ENCODE data around the gene NPBWR2. TPM values are rescaled to one million over a fixed set of nuclear protein-coding genes. Genes with fewer than 3 reads are reported as not detected.
A peak's percentile ranks its signal among the peaks of the same experiment; 100 is the strongest.

Gene NPBWR2
- total and polyA plus RNA-seq, 4 donors = not detected

- Histone ChIP-seq H3K36me3 (ENCODE audit: control insufficient read depth in 4 of 4, insufficient read depth in 3 of 4, low read depth in 1 of 4, low read length in 3 of 4) (no peaks in the 10 kb centered on the region), H3K27ac (ENCODE audit: low read depth in 1 of 2, low read length in 2 of 2) (no peak overlapping the region), H3K4me1 (ENCODE audit: control insufficient read depth in 4 of 4, insufficient read depth in 4 of 4, low read length in 3 of 4) (peaks cover 0 to 6% (median 3%) of the 10 kb centered on the region in 4 donors), H3K9ac (ENCODE audit: low read depth in 1 of 2, low read length in 2 of 2) (no peak overlapping the region), H3K27me3 (ENCODE audit: control insufficient read depth in 4 of 4, insufficient read depth in 4 of 4, low read length in 3 of 4) (peaks cover 0 to 3% (median under 1%) of the 10 kb centered on the region in 4 donors), H3K4me3 (ENCODE audit: low read depth in 1 of 3, low read length in 3 of 3) (peak overlapping the region in 1 of 3 donors; percentile 40), H3K9me3 (ENCODE audit: control insufficient read depth in 4 of 4, low read length in 3 of 4) (no peaks in the 10 kb centered on the region)
- DNase-seq (ENCODE audit: low spot score) = peak; percentile 76
- 8% methylated on average over 64 of the region's 64 CpGs for WGBS
- TF ChIP-seq NR2F2 (IDR thresholded peaks at IDR 0.05) (no peak), RAD21 (IDR thresholded peaks at IDR 0.05) (no peak), CTCF (IDR thresholded peaks at IDR 0.05; ENCODE audit: low read depth, low read length, missing input control) (peak; percentile 44), ZBTB33 (IDR thresholded peaks at IDR 0.05) (no peak)
These were observed 5.4 kb downstream of the NPBWR2 start for GRCh38 chr20:64101731-64102621.

GRCh38 chr20:64100946-64101688 lies 6.2 kb downstream of the NPBWR2 start:
- 79% methylated on average over 9 of the region's 9 CpGs for WGBS
- Histone ChIP-seq H3K4me3 (ENCODE audit: low read depth in 1 of 3, low read length in 3 of 3) (no peak overlapping the region), H3K9me3 (ENCODE audit: control insufficient read depth in 4 of 4, low read length in 3 of 4) (no peaks in the 10 kb centered on the region), H3K36me3 (ENCODE audit: control insufficient read depth in 4 of 4, insufficient read depth in 3 of 4, low read depth in 1 of 4, low read length in 3 of 4) (no peaks in the 10 kb centered on the region), H3K27me3 (ENCODE audit: control insufficient read depth in 4 of 4, insufficient read depth in 4 of 4, low read length in 3 of 4) (peaks cover 0 to 3% (median under 1%) of the 10 kb centered on the region in 4 donors), H3K9ac (ENCODE audit: low read depth in 1 of 2, low read length in 2 of 2) (no peak overlapping the region), H3K4me1 (ENCODE audit: control insufficient read depth in 4 of 4, insufficient read depth in 4 of 4, low read length in 3 of 4) (peaks cover 0 to 6% (median 3%) of the 10 kb centered on the region in 4 donors), H3K27ac (ENCODE audit: low read depth in 1 of 2, low read length in 2 of 2) (no peak overlapping the region)
- TF ChIP-seq NR2F2 (IDR thresholded peaks at IDR 0.05) = no peak
- TF ChIP-seq HNF4A (conservative IDR thresholded peaks at IDR 0.05) = no peak
- no peak for TF ChIP-seq TAF1 (conservative IDR thresholded peaks at IDR 0.05)
- no peak for TF ChIP-seq EGR1 (IDR thresholded peaks at IDR 0.05; ENCODE audit: low read depth in 2 of 2)
- no peak for TF ChIP-seq ZBTB33 (IDR thresholded peaks at IDR 0.05)
- TF ChIP-seq RXRA (IDR thresholded peaks at IDR 0.05) = no peak
- no peak for TF ChIP-seq ATF3 (IDR thresholded peaks at IDR 0.05)
- TF ChIP-seq RAD21 (IDR thresholded peaks at IDR 0.05) = no peak
- TF ChIP-seq CTCF (IDR thresholded peaks at IDR 0.05; ENCODE audit: low read depth, low read length, missing input control) = no peak
- TF ChIP-seq REST (IDR thresholded peaks at IDR 0.05) = no peak
- TF ChIP-seq FOXA2 (IDR thresholded peaks at IDR 0.05) = no peak
- TF ChIP-seq HNF4G (IDR thresholded peaks at IDR 0.05) = no peak
- TF ChIP-seq GABPA (IDR thresholded peaks at IDR 0.05 in 1 of 2, conservative IDR thresholded peaks at IDR 0.05 in 1 of 2) = no peak
- no peak for TF ChIP-seq YY1 (IDR thresholded peaks at IDR 0.05)
- TF ChIP-seq FOXA1 (IDR thresholded peaks at IDR 0.05) = no peak
- TF ChIP-seq JUND (IDR thresholded peaks at IDR 0.05) = no peak
- no peak for TF ChIP-seq MAX (IDR thresholded peaks at IDR 0.05)
- DNase-seq (ENCODE audit: low spot score) = no peak

Data from liver (tissue), 9 donors.